ENCODE measurements around the gene OGFOD3.

OGFOD3 gene

DNA sequence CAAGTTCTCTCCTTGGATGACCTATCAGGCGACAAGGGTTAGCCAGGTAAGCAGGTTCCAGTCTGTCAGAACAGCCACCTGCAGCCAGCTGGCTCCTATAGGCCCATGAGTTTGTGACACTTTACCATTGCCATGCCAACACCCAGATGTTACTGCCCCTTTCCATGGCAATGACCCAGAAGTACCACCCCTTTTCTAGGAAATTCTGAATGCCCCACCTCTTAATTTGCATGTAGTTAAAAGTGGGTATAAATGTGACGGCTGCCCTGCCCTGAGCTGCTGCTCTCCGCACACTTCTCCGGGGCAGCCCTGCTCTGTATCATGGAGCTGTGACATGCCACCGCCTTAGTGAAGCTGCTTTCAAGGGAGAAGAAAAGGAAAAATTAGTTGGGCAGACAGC, 74.8 kb downstream of the OGFOD3 start:
- no peaks in the 10 kb centered on the region for H3K79me2 ChIP-seq (ENCODE audit: low read length)
- no peaks in the 10 kb centered on the region for H4K20me1 ChIP-seq (ENCODE audit: insufficient read depth, low read length)
- H3K27ac ChIP-seq (ENCODE audit: low read length): no peak overlapping the region
- no peak overlapping the region for H3K9ac ChIP-seq (ENCODE audit: low read length)
- H3K36me3 ChIP-seq (replicated peaks; ENCODE audit: low read depth, low read length): no peaks in the 10 kb centered on the region
- H3K4me1 ChIP-seq (ENCODE audit: low read length): no peaks in the 10 kb centered on the region
- TF ChIP-seq, protein P1, sequence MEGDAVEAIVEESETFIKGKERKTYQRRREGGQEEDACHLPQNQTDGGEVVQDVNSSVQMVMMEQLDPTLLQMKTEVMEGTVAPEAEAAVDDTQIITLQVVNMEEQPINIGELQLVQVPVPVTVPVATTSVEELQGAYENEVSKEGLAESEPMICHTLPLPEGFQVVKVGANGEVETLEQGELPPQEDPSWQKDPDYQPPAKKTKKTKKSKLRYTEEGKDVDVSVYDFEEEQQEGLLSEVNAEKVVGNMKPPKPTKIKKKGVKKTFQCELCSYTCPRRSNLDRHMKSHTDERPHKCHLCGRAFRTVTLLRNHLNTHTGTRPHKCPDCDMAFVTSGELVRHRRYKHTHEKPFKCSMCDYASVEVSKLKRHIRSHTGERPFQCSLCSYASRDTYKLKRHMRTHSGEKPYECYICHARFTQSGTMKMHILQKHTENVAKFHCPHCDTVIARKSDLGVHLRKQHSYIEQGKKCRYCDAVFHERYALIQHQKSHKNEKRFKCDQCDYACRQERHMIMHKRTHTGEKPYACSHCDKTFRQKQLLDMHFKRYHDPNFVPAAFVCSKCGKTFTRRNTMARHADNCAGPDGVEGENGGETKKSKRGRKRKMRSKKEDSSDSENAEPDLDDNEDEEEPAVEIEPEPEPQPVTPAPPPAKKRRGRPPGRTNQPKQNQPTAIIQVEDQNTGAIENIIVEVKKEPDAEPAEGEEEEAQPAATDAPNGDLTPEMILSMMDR (IDR thresholded peaks at IDR 0.05; ENCODE audit: low read depth, low read length): no peak
- TF ChIP-seq EZH2phosphoT487 (IDR thresholded peaks at IDR 0.05; ENCODE audit: low read depth): no peak
- H3K4me2 ChIP-seq (ENCODE audit: low read length): no peak overlapping the region
- no peak overlapping the region for H2AFZ ChIP-seq (ENCODE audit: low read depth, low read length)
- no peaks in the 10 kb centered on the region for H3K9me3 ChIP-seq (ENCODE audit: insufficient read depth, low read length)
- H3K4me3 ChIP-seq (ENCODE audit: low read length): no peak overlapping the region
- peaks cover 10% of the 10 kb centered on the region; the same call in 1 of the 2 replicates for H3K27me3 ChIP-seq (ENCODE audit: low read depth, low read length)

DNA sequence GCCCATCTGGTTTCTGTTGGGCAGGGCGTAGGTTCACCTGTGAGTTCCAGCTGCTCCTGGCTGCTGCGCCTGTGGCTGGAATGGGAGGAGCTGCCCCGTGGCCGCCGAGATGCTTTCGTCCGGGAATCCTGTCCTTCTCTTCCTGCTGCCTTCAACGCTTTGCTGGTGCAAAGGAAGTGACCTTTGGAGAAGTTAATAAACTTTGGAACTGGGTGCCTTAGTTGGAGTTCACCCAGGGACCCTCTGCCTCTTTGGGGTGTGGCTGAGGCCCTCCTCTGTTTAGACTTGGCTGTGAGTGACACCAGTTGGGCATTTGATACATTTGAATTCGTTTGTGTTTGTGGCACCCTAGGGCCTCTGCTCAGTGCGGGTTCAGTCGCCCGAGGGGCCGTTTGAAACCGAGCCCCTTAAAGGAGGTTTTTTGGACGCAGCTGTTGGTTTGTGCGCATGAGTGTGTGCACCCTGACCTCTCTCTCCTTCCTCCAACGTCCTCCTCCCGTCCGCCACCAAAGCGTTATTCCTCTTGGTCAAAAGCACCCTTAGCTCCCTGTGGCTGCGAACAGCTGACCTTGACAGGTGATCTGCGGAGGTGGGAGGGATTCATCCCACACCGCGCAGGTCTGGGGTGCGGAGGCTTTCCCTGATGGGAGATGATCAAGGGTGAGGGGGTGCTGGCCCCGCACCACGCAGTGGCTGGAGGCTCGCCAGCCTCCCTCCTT, 75.9 kb downstream of the OGFOD3 start:
- no peaks in the 10 kb centered on the region for H3K79me2 ChIP-seq (ENCODE audit: low read length)
- no peaks in the 10 kb centered on the region for H4K20me1 ChIP-seq (ENCODE audit: insufficient read depth, low read length)
- H3K36me3 ChIP-seq (replicated peaks; ENCODE audit: low read depth, low read length): no peaks in the 10 kb centered on the region
- no peak overlapping the region for H3K27ac ChIP-seq (ENCODE audit: low read length)
- H2AFZ ChIP-seq (ENCODE audit: low read depth, low read length): no peak overlapping the region
- no peak overlapping the region for H3K4me3 ChIP-seq (ENCODE audit: low read length)
- no peak overlapping the region for H3K9ac ChIP-seq (ENCODE audit: low read length)
- no peak for TF ChIP-seq EZH2phosphoT487 (IDR thresholded peaks at IDR 0.05; ENCODE audit: low read depth)
- TF ChIP-seq, protein P1 (IDR thresholded peaks at IDR 0.05; ENCODE audit: low read depth, low read length): no peak
- H3K27me3 ChIP-seq (ENCODE audit: low read depth, low read length): peaks cover 11% of the 10 kb centered on the region; the same call in 1 of the 2 replicates
- H3K9me3 ChIP-seq (ENCODE audit: insufficient read depth, low read length): no peaks in the 10 kb centered on the region
- no peak overlapping the region for H3K4me2 ChIP-seq (ENCODE audit: low read length)
- H3K4me1 ChIP-seq (ENCODE audit: low read length): no peaks in the 10 kb centered on the region

DNA sequence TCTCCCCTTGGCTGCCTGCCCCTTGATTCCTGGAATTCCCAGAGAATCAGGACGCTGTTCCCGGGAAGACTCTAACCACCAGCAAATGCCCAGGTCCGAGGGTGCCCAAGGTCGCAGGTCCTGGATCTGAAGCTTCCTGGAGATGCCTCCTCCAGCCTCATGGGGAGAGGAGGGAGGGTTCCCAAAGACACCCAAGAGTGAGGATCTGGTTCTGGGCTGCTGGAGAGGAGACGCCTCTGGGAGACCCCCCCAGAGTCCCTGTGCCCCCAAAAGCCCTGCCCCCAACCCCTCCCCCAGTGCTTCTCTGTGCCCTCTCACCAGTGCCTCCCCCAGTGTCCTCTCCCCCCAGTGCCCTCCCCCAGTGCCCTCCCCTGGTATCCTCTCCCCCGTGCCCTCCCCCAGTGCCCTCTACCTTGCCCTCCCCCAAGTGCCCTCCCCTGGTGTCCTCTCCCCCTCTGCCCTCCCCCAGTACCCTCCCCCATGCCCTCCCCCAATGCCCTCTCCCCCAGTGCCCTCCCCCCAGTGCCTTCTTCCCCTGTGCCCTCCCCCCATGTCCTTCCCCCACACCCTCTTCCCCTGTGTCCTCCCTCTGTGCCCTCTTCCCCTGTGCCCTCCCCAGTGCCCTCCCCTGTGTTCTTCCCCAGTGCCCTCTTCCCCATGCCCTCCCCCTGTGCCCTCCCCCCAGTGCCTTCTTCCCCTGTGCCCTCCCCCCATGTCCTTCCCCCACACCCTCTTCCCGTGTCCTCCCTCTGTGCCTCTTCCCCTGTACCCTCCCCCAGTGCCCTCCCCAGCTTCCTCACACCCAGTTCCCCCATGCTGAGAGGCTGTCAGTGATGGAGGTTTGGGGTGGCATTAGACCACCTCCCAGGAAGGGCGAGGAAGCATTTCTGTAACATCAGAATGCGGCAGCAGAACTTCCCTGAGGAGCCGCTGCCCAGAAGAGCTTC, 78.5 kb downstream of the OGFOD3 start:
- Histone ChIP-seq H3K27ac (ENCODE audit: low read length) (no peak overlapping the region), H3K79me2 (ENCODE audit: low read length) (no peaks in the 10 kb centered on the region), H3K27me3 (ENCODE audit: low read depth, low read length) (peaks cover 17% of the 10 kb centered on the region), H3K9ac (ENCODE audit: low read length) (no peak overlapping the region), H3K4me3 (ENCODE audit: low read length) (no peak overlapping the region), H3K9me3 (ENCODE audit: insufficient read depth, low read length) (no peaks in the 10 kb centered on the region), H2AFZ (ENCODE audit: low read depth, low read length) (no peak overlapping the region), H4K20me1 (ENCODE audit: insufficient read depth, low read length) (no peaks in the 10 kb centered on the region), H3K4me2 (ENCODE audit: low read length) (no peak overlapping the region), H3K4me1 (ENCODE audit: low read length) (peaks cover 20% of the 10 kb centered on the region), H3K36me3 (replicated peaks; ENCODE audit: low read depth, low read length) (no peaks in the 10 kb centered on the region)
- TF ChIP-seq, protein P1 (IDR thresholded peaks at IDR 0.05; ENCODE audit: low read depth, low read length): no peak
- TF ChIP-seq EZH2phosphoT487 (IDR thresholded peaks at IDR 0.05; ENCODE audit: low read depth): no peak
